ENCODE data around the gene SLITRK3. TPM values are rescaled to one million over a fixed set of nuclear protein-coding genes. Genes with fewer than 3 reads are reported as not detected.
A peak's percentile ranks its signal among the peaks of the same experiment; 100 is the strongest.
"Not testable (repeated sequence)": the region's sequence is repeated elsewhere in the genome, so short reads cannot be mapped to it uniquely, and the experiment has no call there.

SLITRK3 gene
- total RNA-seq, 1 donor from 2014 or later: not detected

DNA sequence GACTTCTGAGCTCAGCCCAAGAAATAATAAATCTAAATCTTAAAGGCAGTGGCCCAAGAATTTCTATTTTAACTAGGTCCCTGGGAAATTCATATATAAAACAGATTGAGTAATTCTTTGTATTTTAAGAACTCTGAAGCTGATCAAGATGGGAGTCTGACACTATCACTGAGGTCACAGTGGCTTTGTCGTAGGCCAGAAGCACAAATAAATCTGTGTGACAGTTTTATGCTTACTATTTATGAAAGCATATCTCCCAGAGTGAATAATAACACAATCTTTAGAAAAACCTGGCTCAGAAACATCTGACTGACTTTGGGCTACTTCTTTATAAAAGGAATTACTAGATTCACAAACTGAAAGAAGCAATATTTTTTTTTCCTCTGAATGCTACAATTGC is 51.9 kb downstream of the SLITRK3 start:
- H3K9me3 Mint-ChIP-seq (ENCODE audit: low read depth): no peaks in the 10 kb centered on the region
- TF ChIP-seq, protein P1, sequence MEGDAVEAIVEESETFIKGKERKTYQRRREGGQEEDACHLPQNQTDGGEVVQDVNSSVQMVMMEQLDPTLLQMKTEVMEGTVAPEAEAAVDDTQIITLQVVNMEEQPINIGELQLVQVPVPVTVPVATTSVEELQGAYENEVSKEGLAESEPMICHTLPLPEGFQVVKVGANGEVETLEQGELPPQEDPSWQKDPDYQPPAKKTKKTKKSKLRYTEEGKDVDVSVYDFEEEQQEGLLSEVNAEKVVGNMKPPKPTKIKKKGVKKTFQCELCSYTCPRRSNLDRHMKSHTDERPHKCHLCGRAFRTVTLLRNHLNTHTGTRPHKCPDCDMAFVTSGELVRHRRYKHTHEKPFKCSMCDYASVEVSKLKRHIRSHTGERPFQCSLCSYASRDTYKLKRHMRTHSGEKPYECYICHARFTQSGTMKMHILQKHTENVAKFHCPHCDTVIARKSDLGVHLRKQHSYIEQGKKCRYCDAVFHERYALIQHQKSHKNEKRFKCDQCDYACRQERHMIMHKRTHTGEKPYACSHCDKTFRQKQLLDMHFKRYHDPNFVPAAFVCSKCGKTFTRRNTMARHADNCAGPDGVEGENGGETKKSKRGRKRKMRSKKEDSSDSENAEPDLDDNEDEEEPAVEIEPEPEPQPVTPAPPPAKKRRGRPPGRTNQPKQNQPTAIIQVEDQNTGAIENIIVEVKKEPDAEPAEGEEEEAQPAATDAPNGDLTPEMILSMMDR (IDR thresholded peaks at IDR 0.05): no peak
- H3K27ac Mint-ChIP-seq (ENCODE audit: unreplicated experiment): no peak overlapping the region
- DNase-seq (ENCODE audit: low spot score): no peak
- H3K4me3 Mint-ChIP-seq (ENCODE audit: unreplicated experiment): no peak overlapping the region
- no peaks in the 10 kb centered on the region for H3K36me3 Mint-ChIP-seq (ENCODE audit: low read depth)
- H3K27me3 Mint-ChIP-seq (ENCODE audit: low read depth): peaks cover 9% of the 10 kb centered on the region
- no peaks in the 10 kb centered on the region for H3K4me1 Mint-ChIP-seq (ENCODE audit: low read depth)

DNA sequence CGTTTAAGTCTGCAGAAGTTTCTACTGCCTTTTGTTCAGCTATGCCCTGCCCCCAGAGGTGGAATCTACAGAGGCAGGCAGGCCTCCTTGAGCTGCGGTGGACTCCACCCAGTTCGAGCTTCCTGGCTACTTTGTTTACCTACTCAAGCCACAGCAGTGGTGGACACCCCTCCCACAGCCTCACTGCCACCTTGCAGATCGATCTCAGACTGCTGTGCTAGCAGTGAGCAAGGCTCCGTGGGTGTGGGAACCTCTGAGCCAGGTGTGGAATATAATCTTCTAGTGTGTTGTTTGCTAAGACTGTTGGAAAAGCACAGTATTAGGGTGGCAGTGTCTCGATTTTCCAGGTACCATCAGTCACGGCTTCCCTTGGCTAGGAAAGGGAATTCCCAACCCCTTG is 56.3 kb downstream of the SLITRK3 start:
- not testable (repeated sequence) for H3K27me3 Mint-ChIP-seq (ENCODE audit: low read depth); H3K27ac Mint-ChIP-seq (ENCODE audit: unreplicated experiment); H3K4me3 Mint-ChIP-seq (ENCODE audit: unreplicated experiment); H3K4me1 Mint-ChIP-seq (ENCODE audit: low read depth); H3K36me3 Mint-ChIP-seq (ENCODE audit: low read depth); H3K9me3 Mint-ChIP-seq (ENCODE audit: low read depth)
- peak; percentile 57 for DNase-seq (ENCODE audit: low spot score)

Other genes starting within 250 kb of the SLITRK3 start
- gene SI, start 117.9 kb downstream of the SLITRK3 start, total RNA-seq: not detected in 3 replicates

All from chondrocyte (in vitro differentiated cells).